D721Med (cell line): ENCODE data around the gene OR6C76.
"Not testable (repeated sequence)": the region's sequence is repeated elsewhere in the genome, so short reads cannot be mapped to it uniquely, and the experiment has no call there.

Experiments used
- DNase-seq: peaks from one replicate; pipeline ENCODE4 v3.0.0; 2011; ENCODE audit warnings: low spot score; ENCODE audit not compliant: insufficient read length
- FAIRE-seq: peaks from 2 replicates; lab custom pipeline; 2011; peaks lifted over from hg19 to GRCh38; lab: Jason Lieb, UNC
- TF ChIP-seq, protein P1 (sequence below): IDR thresholded peaks from 2 replicates; pipeline ENCODE4 v1.5.1; 2012; ENCODE audit warnings: mild to moderate bottlenecking, control low read depth; ENCODE audit not compliant: insufficient read depth; ENCODE audit errors: missing control alignments

Gene OR6C76

DNA sequence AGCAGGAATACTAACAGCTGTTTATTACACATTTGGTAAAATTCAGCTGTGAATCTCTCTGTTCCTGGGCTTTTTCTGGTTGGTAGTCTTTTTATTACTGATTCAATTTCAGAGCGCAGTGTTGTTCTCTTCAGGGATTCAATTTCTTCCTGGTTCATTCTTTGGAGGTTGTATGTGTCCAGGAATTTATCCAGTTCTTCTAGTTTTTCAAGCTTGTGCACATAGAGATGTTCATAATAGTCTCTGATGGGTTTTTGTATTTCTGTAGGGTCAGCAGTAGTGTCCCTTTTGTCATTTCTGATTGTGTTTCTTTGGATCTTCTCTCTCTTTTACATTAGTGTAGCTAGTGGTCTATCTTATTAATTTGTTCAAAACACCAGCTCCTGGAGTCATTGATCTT lies 9.1 kb upstream of the OR6C76 start:
- no peak for FAIRE-seq
- no peak for DNase-seq
- TF ChIP-seq, protein P1, sequence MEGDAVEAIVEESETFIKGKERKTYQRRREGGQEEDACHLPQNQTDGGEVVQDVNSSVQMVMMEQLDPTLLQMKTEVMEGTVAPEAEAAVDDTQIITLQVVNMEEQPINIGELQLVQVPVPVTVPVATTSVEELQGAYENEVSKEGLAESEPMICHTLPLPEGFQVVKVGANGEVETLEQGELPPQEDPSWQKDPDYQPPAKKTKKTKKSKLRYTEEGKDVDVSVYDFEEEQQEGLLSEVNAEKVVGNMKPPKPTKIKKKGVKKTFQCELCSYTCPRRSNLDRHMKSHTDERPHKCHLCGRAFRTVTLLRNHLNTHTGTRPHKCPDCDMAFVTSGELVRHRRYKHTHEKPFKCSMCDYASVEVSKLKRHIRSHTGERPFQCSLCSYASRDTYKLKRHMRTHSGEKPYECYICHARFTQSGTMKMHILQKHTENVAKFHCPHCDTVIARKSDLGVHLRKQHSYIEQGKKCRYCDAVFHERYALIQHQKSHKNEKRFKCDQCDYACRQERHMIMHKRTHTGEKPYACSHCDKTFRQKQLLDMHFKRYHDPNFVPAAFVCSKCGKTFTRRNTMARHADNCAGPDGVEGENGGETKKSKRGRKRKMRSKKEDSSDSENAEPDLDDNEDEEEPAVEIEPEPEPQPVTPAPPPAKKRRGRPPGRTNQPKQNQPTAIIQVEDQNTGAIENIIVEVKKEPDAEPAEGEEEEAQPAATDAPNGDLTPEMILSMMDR: no peak

DNA sequence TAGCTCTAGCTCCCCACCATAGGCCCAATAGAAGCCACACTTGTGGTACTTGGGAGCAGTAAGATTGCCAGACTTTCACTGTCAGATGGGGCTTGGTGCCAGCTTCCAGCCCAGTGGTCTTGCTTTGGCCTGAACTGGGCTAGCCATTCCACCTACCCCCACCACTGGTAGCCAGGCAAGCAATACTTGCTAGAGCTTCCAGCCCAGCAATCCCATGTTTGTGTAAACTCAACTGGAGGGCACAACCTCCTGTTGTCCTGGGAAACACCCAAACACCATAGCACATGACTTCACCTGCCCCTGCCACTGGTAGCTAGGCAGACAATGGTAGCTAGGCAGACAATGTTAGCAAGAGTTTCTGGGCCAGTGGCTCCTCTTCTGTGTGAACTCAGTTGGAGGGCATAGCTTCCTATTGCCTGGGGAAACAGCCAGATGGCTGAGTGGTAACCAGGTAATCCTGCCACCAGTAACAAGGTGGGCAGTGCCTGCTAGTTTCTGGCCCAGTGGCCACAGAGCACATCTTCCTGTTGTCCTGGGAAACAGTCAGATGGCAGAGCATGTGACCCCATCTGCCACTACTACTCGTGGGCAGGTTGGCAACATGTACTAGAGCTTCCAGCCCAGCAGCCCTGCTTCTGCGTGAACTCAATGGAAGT lies 5.6 kb upstream of the OR6C76 start:
- DNase-seq (no peak), FAIRE-seq (no peak)
- TF ChIP-seq, protein P1: no peak

DNA sequence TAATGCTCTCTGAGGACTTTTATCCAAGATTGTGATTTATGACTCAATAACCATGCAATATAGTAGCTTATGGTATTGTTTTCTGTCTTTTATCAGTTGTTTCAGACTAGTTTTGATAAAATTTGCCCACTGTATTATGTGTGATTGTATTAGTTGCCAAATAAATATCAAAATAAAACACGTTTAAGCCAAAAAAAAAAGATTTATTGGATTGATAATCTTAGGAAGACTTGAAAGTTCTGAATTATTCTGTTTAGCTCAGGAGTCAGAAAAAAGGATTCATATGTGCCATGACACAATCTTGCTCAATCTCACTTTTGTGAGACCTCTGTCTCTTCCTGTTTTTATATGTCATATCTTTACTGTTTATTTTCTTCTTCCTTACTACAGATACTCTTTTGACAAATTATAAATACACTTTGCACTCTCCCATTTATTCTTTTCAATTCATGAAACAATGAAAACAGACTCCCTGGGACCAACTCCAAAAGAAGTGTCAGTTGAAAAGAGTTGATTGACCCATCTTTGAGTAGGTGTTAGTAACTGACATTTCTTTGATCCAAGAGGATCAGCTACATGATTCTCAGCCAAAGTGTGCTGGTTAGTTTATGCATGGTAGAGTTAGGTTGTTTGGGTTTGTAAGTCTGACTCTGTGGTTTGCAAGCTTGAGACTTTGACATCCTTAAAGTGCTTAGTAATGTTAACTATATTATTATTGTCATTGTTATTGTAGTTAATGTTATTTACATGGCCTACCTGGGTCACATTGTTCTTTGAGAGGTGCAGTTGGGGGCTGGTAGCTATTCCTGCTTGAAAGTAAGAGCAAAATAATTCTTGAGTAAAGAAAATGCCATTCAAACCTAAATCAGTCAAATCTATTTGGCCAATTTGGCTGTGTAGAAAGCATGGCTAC lies 2.5 kb downstream of the OR6C76 start:
- TF ChIP-seq, protein P1: no peak
- DNase-seq: no peak
- FAIRE-seq: no peak

DNA sequence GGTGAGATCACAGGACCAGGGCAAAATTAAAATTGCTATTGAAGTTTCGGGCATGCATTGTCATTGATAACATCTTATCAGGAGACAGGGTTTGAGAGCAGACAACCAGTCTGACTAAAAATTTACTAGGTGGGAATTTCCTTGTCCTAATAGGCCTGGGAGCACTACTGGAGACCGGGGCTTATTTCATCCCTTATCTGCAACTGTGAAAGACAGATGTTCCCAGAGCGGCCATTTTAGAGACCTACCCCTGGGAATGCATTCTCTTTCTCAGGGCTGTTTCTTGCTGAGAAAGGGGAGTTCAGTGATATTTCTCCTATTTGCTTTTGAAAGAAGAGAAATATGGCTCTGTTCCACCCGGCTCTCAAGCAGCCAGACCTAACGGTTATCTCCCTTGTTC lies 15.2 kb downstream of the OR6C76 start:
- DNase-seq, FAIRE-seq: not testable (repeated sequence)

DNA sequence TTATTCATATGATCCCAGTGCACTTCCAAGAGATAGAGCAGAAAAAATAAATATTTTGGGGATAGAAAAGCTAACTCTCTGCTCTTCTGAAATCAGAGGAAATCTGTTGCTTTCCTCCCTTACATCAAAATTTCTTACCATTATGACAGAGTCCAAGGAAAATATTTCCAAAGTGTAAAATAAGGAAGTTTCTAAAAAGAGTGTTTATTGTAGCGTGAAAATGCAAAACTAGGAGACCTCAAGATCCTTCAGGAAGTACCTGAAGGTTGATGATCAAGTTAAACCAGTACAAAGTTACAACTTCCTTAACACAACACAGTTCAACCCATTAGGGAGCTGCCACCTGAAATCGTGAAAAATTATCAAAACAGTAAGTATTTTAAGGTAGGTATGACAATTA lies 17.7 kb downstream of the OR6C76 start, which contains the start of gene OR6C2:
Gene OR6C2 (plus strand): TSS at position 301 of the 400 bp plus-strand sequence. CDS start 8,138 bp downstream, outside the sequence.
- FAIRE-seq (no peak), DNase-seq (no peak)
- TF ChIP-seq, protein P1: no peak

DNA sequence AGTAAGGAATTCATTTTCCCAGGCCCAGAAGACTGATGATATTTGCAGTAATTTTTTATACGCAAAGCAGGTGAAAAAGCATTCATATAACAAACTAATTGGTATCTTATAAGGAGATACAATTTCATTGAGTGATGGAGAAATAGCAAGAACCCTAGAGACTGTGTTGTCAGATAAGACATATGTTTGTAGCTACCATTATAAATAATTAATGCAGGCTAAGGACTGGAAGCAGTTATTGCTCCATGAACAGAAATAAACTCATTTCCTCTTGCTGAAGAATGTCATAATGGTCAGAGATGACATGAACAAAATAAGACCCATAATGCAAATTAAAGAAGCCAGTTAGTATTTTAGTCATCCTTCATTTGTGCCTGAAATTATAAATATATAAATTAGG lies 19.3 kb downstream of the OR6C76 start:
- FAIRE-seq (no peak), DNase-seq (no peak)
- TF ChIP-seq, protein P1: no peak

DNA sequence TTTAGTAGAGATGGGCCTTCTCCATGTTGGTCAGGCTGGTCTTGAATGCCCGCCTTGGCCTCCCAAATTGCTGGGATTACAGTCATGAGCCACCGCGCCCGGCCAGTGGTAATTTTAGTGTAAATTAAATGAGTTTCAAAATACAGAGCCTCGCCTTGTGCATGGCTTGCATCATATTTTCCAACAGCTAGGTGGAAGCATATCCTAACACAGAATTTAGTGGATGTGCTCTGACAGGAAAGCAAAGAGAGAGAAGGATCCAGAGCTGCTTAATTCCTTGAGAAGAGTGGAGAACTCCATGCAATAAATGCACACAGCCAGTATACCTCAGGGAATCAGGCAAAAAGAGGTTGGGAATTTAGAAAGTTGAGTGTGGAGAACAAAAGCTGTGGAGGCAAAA lies 20.3 kb downstream of the OR6C76 start:
- DNase-seq (no peak), FAIRE-seq (no peak)
- TF ChIP-seq, protein P1: no peak
